Measurements from ENCODE around the gene TIAL1. TPM values are rescaled to one million over a fixed set of nuclear protein-coding genes. Genes with fewer than 3 reads are reported as not detected.

Gene TIAL1, protein sequence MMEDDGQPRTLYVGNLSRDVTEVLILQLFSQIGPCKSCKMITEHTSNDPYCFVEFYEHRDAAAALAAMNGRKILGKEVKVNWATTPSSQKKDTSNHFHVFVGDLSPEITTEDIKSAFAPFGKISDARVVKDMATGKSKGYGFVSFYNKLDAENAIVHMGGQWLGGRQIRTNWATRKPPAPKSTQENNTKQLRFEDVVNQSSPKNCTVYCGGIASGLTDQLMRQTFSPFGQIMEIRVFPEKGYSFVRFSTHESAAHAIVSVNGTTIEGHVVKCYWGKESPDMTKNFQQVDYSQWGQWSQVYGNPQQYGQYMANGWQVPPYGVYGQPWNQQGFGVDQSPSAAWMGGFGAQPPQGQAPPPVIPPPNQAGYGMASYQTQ
- total RNA-seq (2014; rRNA removed; shearing (Covaris generic)) = 78.8 and 97.6 TPM in 2 replicates

GRCh38 chr10:119596537-119597404 lies at the start of gene TIAL1:
TSS of gene TIAL1 (minus strand) at chr10:119596964. CDS start at chr10:119596465, 499 bp downstream.
- Histone ChIP-seq H3K4me3 (peak within 1 kb of the TSS; percentile 93), H3K9me3 (replicated peaks) (no peaks in the 10 kb centered on the region), H3K27me3 (no peaks in the 10 kb centered on the region), H3K36me3 (peaks cover 28% of the 10 kb centered on the region), H3K27ac (peak within 1 kb of the TSS; percentile 94), H3K4me1 (peaks cover 7% of the 10 kb centered on the region)
- peak; percentile 99 to 100 for DNase-seq

- H3K9me3 ChIP-seq (replicated peaks) = no peaks in the 10 kb centered on the region
- H3K4me1 ChIP-seq = no peaks in the 10 kb centered on the region
- no peaks in the 10 kb centered on the region for H3K36me3 ChIP-seq
- H3K27me3 ChIP-seq = no peaks in the 10 kb centered on the region
- H3K27ac ChIP-seq = no peak overlapping the region
- DNase-seq = no peak
- H3K4me3 ChIP-seq = no peak overlapping the region
Measured at GRCh38 chr10:119644994-119645393, 48.2 kb upstream of the TIAL1 start.

GRCh38 chr10:119644205-119644814 lies 47.5 kb upstream of the TIAL1 start:
- DNase-seq = peak in 1 of 2 experiments; percentile 34

DNA sequence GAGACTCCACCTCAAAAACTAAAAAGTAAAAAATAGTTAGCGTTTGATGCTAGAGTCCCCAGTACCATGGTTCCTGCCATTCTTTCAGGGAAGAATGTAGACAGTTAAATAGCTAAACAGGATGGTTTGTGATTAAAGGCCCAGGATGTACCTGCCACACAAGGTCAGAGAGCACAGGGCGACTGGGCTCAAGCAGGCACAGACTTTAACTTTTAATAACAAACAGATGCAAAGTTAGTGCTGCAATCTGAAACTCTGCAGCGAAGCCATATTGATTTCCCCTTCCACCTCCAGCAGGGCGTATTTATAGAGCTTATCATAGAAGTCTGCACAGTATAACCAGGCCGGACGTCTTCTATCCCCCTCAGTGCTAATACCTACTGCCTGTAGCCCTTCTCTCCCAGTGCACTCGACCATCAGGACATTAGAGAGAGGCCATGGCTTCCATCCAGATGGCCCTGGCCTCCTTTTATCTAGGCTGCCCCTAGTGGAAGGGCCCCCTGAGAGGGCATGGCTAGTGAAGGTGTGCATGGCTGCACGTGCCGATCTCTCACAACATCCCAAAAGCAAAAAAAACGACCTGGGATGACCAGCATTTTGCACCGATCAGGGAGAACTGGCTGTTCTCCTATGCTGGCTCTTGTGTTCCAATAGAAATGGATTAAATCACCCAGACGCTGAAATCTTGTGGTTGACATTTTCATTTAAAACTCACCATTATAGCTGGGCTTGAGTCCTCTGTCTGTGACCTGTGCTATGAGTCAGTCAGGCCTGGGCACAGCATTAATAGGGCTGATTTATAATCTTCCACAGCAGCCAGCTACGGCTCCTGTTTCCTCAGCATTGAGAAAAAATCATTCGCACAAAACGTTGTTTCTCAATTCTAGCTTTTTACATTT lies 46.8 kb upstream of the TIAL1 start:
- Histone ChIP-seq H3K4me1 (no peaks in the 10 kb centered on the region), H3K4me3 (no peak overlapping the region), H3K27me3 (no peaks in the 10 kb centered on the region), H3K36me3 (no peaks in the 10 kb centered on the region), H3K9me3 (replicated peaks) (no peaks in the 10 kb centered on the region), H3K27ac (no peak overlapping the region)
- no peak for DNase-seq

More at GRCh38 chr10:119644205-119644814, 47.5 kb upstream of the TIAL1 start:
- Histone ChIP-seq H3K4me1 (no peaks in the 10 kb centered on the region), H3K4me3 (no peak overlapping the region), H3K27ac (no peak overlapping the region), H3K9me3 (replicated peaks) (no peaks in the 10 kb centered on the region), H3K36me3 (no peaks in the 10 kb centered on the region), H3K27me3 (no peaks in the 10 kb centered on the region)

DNA sequence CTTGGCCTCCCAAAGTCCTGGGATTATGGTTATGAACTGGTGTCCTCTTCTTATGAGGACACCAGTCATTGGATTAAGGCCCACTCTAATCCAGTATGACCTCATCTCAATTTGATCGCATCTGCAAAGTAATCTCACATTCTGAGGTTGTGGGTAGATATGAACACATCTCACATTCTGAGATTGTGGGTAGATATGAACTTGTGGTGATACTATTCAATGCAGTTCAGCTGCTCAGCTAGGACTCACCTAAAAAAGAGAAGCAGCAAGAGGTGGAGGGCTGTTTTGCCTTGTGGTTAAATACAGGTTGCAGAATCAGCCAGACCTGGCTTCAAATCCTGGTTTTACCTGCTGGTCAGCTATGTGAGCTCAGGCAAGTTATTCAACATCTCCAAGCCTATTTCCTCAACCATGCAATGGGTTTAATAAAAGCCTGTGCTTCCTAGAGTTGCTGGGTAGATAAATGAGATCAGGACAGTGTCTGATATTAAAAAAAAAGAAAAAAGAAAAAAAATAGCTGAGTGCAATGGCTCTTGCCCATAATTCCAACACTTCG lies 45.9 kb upstream of the TIAL1 start:
- no peak overlapping the region for H3K4me3 ChIP-seq
- H3K4me1 ChIP-seq = no peaks in the 10 kb centered on the region
- no peaks in the 10 kb centered on the region for H3K27me3 ChIP-seq
- H3K27ac ChIP-seq = no peak overlapping the region
- no peaks in the 10 kb centered on the region for H3K36me3 ChIP-seq
- H3K9me3 ChIP-seq (replicated peaks) = no peaks in the 10 kb centered on the region
- DNase-seq = no peak

- Histone ChIP-seq H3K9me3 (replicated peaks) (no peaks in the 10 kb centered on the region), H3K27me3 (no peaks in the 10 kb centered on the region), H3K4me1 (no peaks in the 10 kb centered on the region), H3K36me3 (no peaks in the 10 kb centered on the region), H3K4me3 (no peak overlapping the region), H3K27ac (no peak overlapping the region)
- no peak for DNase-seq
Measured at GRCh38 chr10:119640875-119641526, 44.2 kb upstream of the TIAL1 start.

- H3K27ac ChIP-seq = no peak overlapping the region
- no peaks in the 10 kb centered on the region for H3K27me3 ChIP-seq
- H3K36me3 ChIP-seq = no peaks in the 10 kb centered on the region
- DNase-seq = no peak
- H3K4me3 ChIP-seq = no peak overlapping the region
- H3K4me1 ChIP-seq = no peaks in the 10 kb centered on the region
- no peaks in the 10 kb centered on the region for H3K9me3 ChIP-seq (replicated peaks)
Measured at GRCh38 chr10:119640384-119640783, 43.6 kb upstream of the TIAL1 start.

GRCh38 chr10:119638982-119639381 lies 42.2 kb upstream of the TIAL1 start:
- DNase-seq = no peak
- H3K9me3 ChIP-seq (replicated peaks) = no peaks in the 10 kb centered on the region
- no peak overlapping the region for H3K4me3 ChIP-seq
- no peaks in the 10 kb centered on the region for H3K36me3 ChIP-seq
- H3K27ac ChIP-seq = no peak overlapping the region
- H3K4me1 ChIP-seq = no peaks in the 10 kb centered on the region
- no peaks in the 10 kb centered on the region for H3K27me3 ChIP-seq

- Histone ChIP-seq H3K36me3 (no peaks in the 10 kb centered on the region), H3K27ac (no peak overlapping the region), H3K4me1 (no peaks in the 10 kb centered on the region), H3K4me3 (no peak overlapping the region), H3K27me3 (no peaks in the 10 kb centered on the region), H3K9me3 (replicated peaks) (no peaks in the 10 kb centered on the region)
- no peak for DNase-seq
Measured at GRCh38 chr10:119637631-119638030, 40.9 kb upstream of the TIAL1 start.

GRCh38 chr10:119634219-119634544 lies 37.4 kb upstream of the TIAL1 start:
- H3K9me3 ChIP-seq (replicated peaks) = no peaks in the 10 kb centered on the region
- H3K4me1 ChIP-seq = no peaks in the 10 kb centered on the region
- DNase-seq = no peak
- H3K4me3 ChIP-seq = no peak overlapping the region
- H3K36me3 ChIP-seq = no peaks in the 10 kb centered on the region
- H3K27ac ChIP-seq = no peak overlapping the region
- H3K27me3 ChIP-seq = no peaks in the 10 kb centered on the region

DNA sequence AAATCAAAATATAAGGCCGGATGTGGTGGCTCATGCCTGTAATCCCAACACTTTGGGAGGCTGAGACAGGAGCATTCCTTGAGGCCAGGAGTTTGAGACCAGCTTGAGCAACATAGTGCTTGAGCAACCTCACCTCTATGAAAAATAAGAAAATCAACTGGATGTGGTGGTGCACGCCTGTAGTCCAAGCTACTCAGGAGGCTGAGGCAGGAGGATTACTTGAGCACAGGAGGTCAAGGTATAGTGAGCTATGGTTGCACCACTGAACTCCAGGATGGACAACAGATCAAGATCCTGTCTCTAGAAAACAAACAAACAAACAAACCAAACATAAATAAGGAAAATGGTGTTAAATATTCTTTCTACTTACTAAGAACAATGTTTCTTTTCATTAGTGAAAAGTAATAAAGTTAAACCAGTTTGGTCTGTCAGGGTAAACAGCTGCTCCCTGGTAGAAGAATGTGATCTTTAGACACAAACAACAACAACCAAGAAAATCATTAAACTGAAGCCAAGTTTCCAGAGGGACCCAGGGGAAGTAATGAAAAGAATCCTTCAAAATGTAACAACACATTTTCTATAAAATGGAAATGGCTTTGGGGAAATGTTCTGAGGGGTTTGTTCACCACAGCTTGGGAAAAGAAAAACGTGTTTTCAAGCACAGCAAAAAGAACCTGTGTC lies 36.9 kb upstream of the TIAL1 start:
- Histone ChIP-seq H3K27ac (no peak overlapping the region), H3K4me1 (no peaks in the 10 kb centered on the region), H3K9me3 (replicated peaks) (no peaks in the 10 kb centered on the region), H3K27me3 (no peaks in the 10 kb centered on the region), H3K36me3 (no peaks in the 10 kb centered on the region), H3K4me3 (no peak overlapping the region)
- no peak for DNase-seq

- H3K36me3 ChIP-seq = no peaks in the 10 kb centered on the region
- no peaks in the 10 kb centered on the region for H3K27me3 ChIP-seq
- no peak for DNase-seq
- no peaks in the 10 kb centered on the region for H3K9me3 ChIP-seq (replicated peaks)
- no peak overlapping the region for H3K4me3 ChIP-seq
- no peak overlapping the region for H3K27ac ChIP-seq
- no peaks in the 10 kb centered on the region for H3K4me1 ChIP-seq
Measured at GRCh38 chr10:119630300-119630699, 33.5 kb upstream of the TIAL1 start.

GRCh38 chr10:119625570-119626280 lies 29.0 kb upstream of the TIAL1 start:
- Histone ChIP-seq H3K36me3 (no peaks in the 10 kb centered on the region), H3K27ac (no peak overlapping the region), H3K4me3 (no peak overlapping the region), H3K27me3 (no peaks in the 10 kb centered on the region), H3K9me3 (replicated peaks) (no peaks in the 10 kb centered on the region), H3K4me1 (no peaks in the 10 kb centered on the region)
- no peak for DNase-seq
